ENCODE measurements around the gene TSPOAP1.

GRCh38 chr17:58265902-58266875, 62.4 kb downstream of the TSPOAP1 start:
- TF ChIP-seq CTCF (IDR thresholded peaks at IDR 0.05; ENCODE audit: low read depth, low read length, poor library complexity, severe bottlenecking) (no peak), EZH2phosphoT487 (IDR thresholded peaks at IDR 0.05; ENCODE audit: borderline replicate concordance, low read length) (no peak)
